PC-3 (cell line): ENCODE measurements around the gene FBXW9. TPM values are rescaled to one million over a fixed set of nuclear protein-coding genes. Genes with fewer than 3 reads are reported as not detected.
A peak's percentile ranks its signal among the peaks of the same experiment; 100 is the strongest.

Source experiments
- ATAC-seq: fragments of 200-7000 bp; cut with Tn5 transposase; 2 replicates; pipeline ENCODE4 v1.9.1; 2020; ENCODE audit warnings: mild to moderate bottlenecking, moderate library complexity
- BruUV-seq: library from RNA; stranded (reverse); fragments of 400-500 nt; replicated peaks from 2 replicates; lab custom pipeline; 2021; lab: Mats Ljungman, UMichigan
- CTCF ChIA-PET: fragments of 300-600 bp; sonication (Branson Sonifier 250); formaldehyde crosslinking; loops from one replicate; lab custom pipeline; 2022; ENCODE audit warnings: antibody characterized with exemption; lab: Charles Lee
- POLR2A ChIA-PET: fragments of 300-600 bp; sonication (Branson Sonifier 250); formaldehyde crosslinking; loops from one replicate; lab custom pipeline; 2022; ENCODE audit warnings: antibody characterized with exemption; ENCODE audit not compliant: unreplicated experiment; lab: Charles Lee
- DNase-seq: peaks from one replicate; pipeline ENCODE4 v3.0.0-alpha.2; 2015
- H2AFZ ChIP-seq: fragments of 300-600 bp; sonication (generic); 2 replicates; pipeline ENCODE4 v1.6.0; 2016; ENCODE audit warnings: antibody characterized with exemption, low read length
- H3F3A ChIP-seq: fragments of 300-600 bp; sonication (generic); one replicate; pipeline ENCODE4 v1.6.0; 2017; ENCODE audit warnings: antibody characterized with exemption, low read length, control low read depth, mild to moderate bottlenecking; ENCODE audit not compliant: unreplicated experiment
- H3K27ac ChIP-seq: fragments of 300-600 bp; sonication (generic); 2 replicates; pipeline ENCODE4 v1.5.1; 2016; ENCODE audit warnings: mild to moderate bottlenecking, low read length
- H3K27me3 ChIP-seq: fragments of 300-600 bp; sonication (generic); 2 replicates; pipeline ENCODE4 v1.6.1; 2016; ENCODE audit warnings: low read length, mixed read lengths
- H3K36me3 ChIP-seq: fragments of 300-600 bp; sonication (generic); 2 replicates; pipeline ENCODE4 v1.6.1; 2016; ENCODE audit warnings: low read depth, mixed run types, low read length, mixed read lengths
- H3K4me1 ChIP-seq: fragments of 300-600 bp; sonication (generic); 2 replicates; pipeline ENCODE4 v1.5.1; 2016; ENCODE audit warnings: low read length; ENCODE audit not compliant: insufficient read depth
- H3K4me2 ChIP-seq: fragments of 300-600 bp; sonication (generic); 2 replicates; pipeline ENCODE4 v1.6.0; 2016; ENCODE audit warnings: low read length
- H3K4me3 ChIP-seq: fragments of 300-600 bp; sonication (generic); 2 replicates; pipeline ENCODE4 v1.5.1; 2016; ENCODE audit warnings: mild to moderate bottlenecking, low read length, mixed read lengths
- H3K79me2 ChIP-seq: fragments of 300-600 bp; sonication (generic); 2 replicates; pipeline ENCODE4 v1.6.1; 2017; ENCODE audit warnings: low read length, mixed read lengths
- H3K9ac ChIP-seq: fragments of 300-600 bp; sonication (generic); 2 replicates; pipeline ENCODE4 v1.6.0; 2016; ENCODE audit warnings: mild to moderate bottlenecking, low read length
- H3K9me2 ChIP-seq: fragments of 300-600 bp; sonication (generic); replicated peaks from 2 replicates; pipeline ENCODE4 v1.6.1; 2016; ENCODE audit warnings: mixed run types, low read length, mixed read lengths
- H3K9me3 ChIP-seq: fragments of 300-600 bp; sonication (generic); 2 replicates; pipeline ENCODE4 v1.6.1; 2016; ENCODE audit warnings: low read length, mixed read lengths
- H4K20me1 ChIP-seq: fragments of 300-600 bp; sonication (generic); 2 replicates; pipeline ENCODE4 v1.6.1; 2016; ENCODE audit warnings: low read length, mixed read lengths
- EZH2 ChIP-seq: fragments of 300-600 bp; sonication (generic); IDR thresholded peaks from one replicate; pipeline ENCODE4 v1.6.1; 2017; ENCODE audit warnings: antibody characterized with exemption, mild to moderate bottlenecking, low read length; ENCODE audit not compliant: unreplicated experiment
- EZH2phosphoT487 ChIP-seq: fragments of 300-600 bp; sonication (generic); IDR thresholded peaks from 2 replicates; pipeline ENCODE4 v1.6.1; 2018; ENCODE audit warnings: mild to moderate bottlenecking, antibody characterized with exemption, low read length, borderline replicate concordance
- intact Hi-C: fragments of 100-400 bp; cut with micrococcal nuclease; formaldehyde crosslinking; loops from 2 replicates; pipeline ENCODE4 v1.9.0; 2023
- total RNA-seq: library from RNA; depleted of rRNA; stranded (reverse); fragments of >200 nt; gene quantifications from 2 replicates; pipeline ENCODE4 v1.2.3, GENCODE V29; 2014
- TF ChIP-seq, protein P1 (sequence below): fragments of 300-600 bp; sonication (generic); conservative IDR thresholded peaks from 2 replicates; pipeline ENCODE4 v1.5.1; 2017; ENCODE audit warnings: antibody characterized with exemption, low read depth, mild to moderate bottlenecking, low read length

The FBXW9 gene
- total RNA-seq, 1 experiment from 2014 or later = 27.5 TPM

DNA sequence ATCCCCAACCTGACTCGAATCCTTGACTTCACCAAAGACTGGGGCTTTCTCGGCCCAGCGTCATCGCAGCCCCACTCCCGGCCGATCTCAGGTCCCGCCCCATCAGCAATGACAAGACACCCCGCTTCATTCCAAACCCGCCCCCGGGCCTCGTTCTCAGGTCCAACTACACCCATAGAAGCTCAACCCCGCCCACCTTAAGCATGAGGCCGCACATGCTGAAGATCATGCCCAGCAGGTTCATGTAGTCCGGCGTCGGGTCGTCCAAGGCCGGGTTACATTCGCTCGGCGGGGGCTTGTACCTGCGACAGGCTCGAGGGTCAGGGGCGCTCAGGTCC is 27.5 kb downstream of the FBXW9 start:
- peaks cover 32% of the 10 kb centered on the region for H3K4me1 ChIP-seq
- H3K9ac ChIP-seq = peak overlapping the region; percentile 91
- ChIA-PET POLR2A (interaction anchor here (0.7 kb wide), 1 partner anchor 12 kb away, joined by 6 read pairs; no protein-coding TSS in a partner anchor), CTCF (interaction anchor here (1.2 kb wide), 1 partner anchor 179 kb away, joined by 5 read pairs; no protein-coding TSS in a partner anchor)
- peaks cover 52% of the 10 kb centered on the region for H3K79me2 ChIP-seq
- H3K27me3 ChIP-seq = no peaks in the 10 kb centered on the region
- peak overlapping the region; percentile 71 for H3K27ac ChIP-seq
- H3K36me3 ChIP-seq = peaks cover 13% of the 10 kb centered on the region; the same call in 1 of the 2 replicates
- no peaks in the 10 kb centered on the region for H3K9me3 ChIP-seq
- TF ChIP-seq, protein P1, sequence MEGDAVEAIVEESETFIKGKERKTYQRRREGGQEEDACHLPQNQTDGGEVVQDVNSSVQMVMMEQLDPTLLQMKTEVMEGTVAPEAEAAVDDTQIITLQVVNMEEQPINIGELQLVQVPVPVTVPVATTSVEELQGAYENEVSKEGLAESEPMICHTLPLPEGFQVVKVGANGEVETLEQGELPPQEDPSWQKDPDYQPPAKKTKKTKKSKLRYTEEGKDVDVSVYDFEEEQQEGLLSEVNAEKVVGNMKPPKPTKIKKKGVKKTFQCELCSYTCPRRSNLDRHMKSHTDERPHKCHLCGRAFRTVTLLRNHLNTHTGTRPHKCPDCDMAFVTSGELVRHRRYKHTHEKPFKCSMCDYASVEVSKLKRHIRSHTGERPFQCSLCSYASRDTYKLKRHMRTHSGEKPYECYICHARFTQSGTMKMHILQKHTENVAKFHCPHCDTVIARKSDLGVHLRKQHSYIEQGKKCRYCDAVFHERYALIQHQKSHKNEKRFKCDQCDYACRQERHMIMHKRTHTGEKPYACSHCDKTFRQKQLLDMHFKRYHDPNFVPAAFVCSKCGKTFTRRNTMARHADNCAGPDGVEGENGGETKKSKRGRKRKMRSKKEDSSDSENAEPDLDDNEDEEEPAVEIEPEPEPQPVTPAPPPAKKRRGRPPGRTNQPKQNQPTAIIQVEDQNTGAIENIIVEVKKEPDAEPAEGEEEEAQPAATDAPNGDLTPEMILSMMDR = no peak
- no peak for TF ChIP-seq EZH2
- no peak for TF ChIP-seq EZH2phosphoT487
- ATAC-seq (peak; percentile 14), DNase-seq (peak; percentile 50)
- H3K4me3 ChIP-seq = peak overlapping the region; percentile 88
- no peaks in the 10 kb centered on the region for H3K9me2 ChIP-seq
- intact Hi-C loops = no loop called here
- peak overlapping the region; percentile 93 for H3K4me2 ChIP-seq
- TSS peak; percentile 72 for BruUV-seq
- no peaks in the 10 kb centered on the region for H3F3A ChIP-seq
- H2AFZ ChIP-seq = peak overlapping the region; percentile 89
- H4K20me1 ChIP-seq = no peaks in the 10 kb centered on the region

DNA sequence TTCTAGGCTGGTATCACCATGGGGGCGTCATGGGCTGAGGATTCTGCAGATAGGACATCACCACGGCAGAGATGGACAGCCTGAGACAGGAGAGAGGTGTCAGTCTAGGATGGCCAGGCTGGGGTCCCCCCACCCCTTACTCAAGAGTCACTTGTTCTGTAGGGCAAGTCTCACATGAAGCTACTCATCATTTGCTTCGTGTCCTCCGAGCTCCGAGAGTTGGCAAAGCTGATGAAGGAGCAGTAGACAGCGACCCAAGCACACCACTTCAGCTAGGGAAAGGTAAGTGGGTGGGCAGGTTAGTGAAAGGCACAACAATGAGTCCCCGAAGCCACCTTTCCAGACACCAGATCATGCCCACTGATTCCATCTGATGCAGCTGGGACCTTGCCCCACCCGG is 28.1 kb downstream of the FBXW9 start:
- Histone ChIP-seq H3K4me2 (peak overlapping the region; percentile 93), H3K9me2 (no peaks in the 10 kb centered on the region), H3K27ac (no peak overlapping the region), H4K20me1 (no peaks in the 10 kb centered on the region), H3K4me3 (peak overlapping the region; percentile 88), H3K27me3 (no peaks in the 10 kb centered on the region), H3K9me3 (no peaks in the 10 kb centered on the region), H3K36me3 (peaks cover 12% of the 10 kb centered on the region; the same call in 1 of the 2 replicates), H3K79me2 (peaks cover 52% of the 10 kb centered on the region), H2AFZ (no peak overlapping the region), H3K4me1 (peaks cover 32% of the 10 kb centered on the region), H3K9ac (peak overlapping the region; percentile 91), H3F3A (no peaks in the 10 kb centered on the region)
- intact Hi-C loops = no loop called here
- ChIA-PET POLR2A (interaction anchor here (0.7 kb wide), 1 partner anchor 13 kb away, joined by 6 read pairs; no protein-coding TSS in a partner anchor), CTCF (no interaction called here)
- TF ChIP-seq, protein P1 = no peak
- TF ChIP-seq EZH2phosphoT487 (no peak), EZH2 (no peak)
- DNase-seq (no peak), ATAC-seq (no peak)
- BruUV-seq = no TSS peak

DNA sequence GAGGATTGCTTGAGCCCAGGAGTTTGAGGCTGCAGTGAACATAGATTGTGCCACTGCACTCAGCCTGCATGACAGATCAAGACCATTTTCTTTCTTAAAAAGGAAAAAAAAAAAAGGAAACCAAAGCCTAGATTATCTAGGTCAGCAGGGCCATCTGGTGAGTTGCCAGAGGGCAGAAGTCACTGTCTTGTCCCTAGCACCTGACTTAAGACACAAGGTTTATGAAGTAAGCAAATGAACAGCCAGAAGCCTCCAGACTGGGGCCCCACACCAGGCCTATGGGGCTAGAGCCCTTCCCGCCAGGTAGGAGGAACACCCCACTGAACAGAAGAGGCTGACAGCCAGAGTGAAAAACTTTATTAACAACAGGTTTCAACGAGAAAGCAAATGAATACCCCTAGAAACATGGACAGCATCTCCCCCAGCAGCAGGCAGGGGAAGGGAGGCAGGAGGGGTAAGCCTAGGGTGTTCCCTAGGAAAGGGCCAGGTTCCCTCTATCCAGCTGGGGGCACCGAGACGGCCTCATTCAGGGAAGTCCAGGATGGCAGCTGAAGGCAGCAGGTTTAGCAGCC is 28.6 kb downstream of the FBXW9 start:
- Histone ChIP-seq H3K9ac (0 out of 2 replicates have a peak overlapping the region, but pooled peaks have one; percentile 91), H3K9me3 (no peaks in the 10 kb centered on the region), H3K27ac (no peak overlapping the region), H3K4me1 (peaks cover 32% of the 10 kb centered on the region), H3K4me3 (peak overlapping the region; percentile 88), H2AFZ (no peak overlapping the region), H3K79me2 (peaks cover 52% of the 10 kb centered on the region), H4K20me1 (no peaks in the 10 kb centered on the region), H3K27me3 (no peaks in the 10 kb centered on the region), H3K4me2 (peak overlapping the region; percentile 93), H3F3A (no peaks in the 10 kb centered on the region), H3K9me2 (no peaks in the 10 kb centered on the region), H3K36me3 (peaks cover 13% of the 10 kb centered on the region; the same call in 1 of the 2 replicates)
- POLR2A ChIA-PET = no interaction called here
- DNase-seq (no peak), ATAC-seq (no peak)
- CTCF ChIA-PET = no interaction called here
- TF ChIP-seq, protein P1 = no peak
- TF ChIP-seq EZH2 (no peak), EZH2phosphoT487 (no peak)
- intact Hi-C loops = loop anchor here (2.0 kb wide), 1 partner anchor 57 kb away; the partner anchor contains the start of genes ZNF490 and ZNF791
- BruUV-seq = no TSS peak
